ENCODE measurements around the gene HDDC3. TPM values are rescaled to one million over a fixed set of nuclear protein-coding genes. Genes with fewer than 3 reads are reported as not detected.

The HDDC3 gene
- total and polyA plus RNA-seq, 2 donors (not counting 1 experiment from before 2014, with no cell fraction given): 10.2 to 16.3 TPM

GRCh38 chr15:90907051-90907660 lies 25.2 kb downstream of the HDDC3 start:
- no peak overlapping the region for H3K9ac ChIP-seq (ENCODE audit: insufficient read depth, low read length)
- H3K9me3 ChIP-seq (ENCODE audit: control insufficient read depth, insufficient read depth, low read depth, low read length): no peaks in the 10 kb centered on the region
- H4K20me1 ChIP-seq (ENCODE audit: control insufficient read depth, extremely low read depth, insufficient read depth, low read length): no peaks in the 10 kb centered on the region
- no peak overlapping the region for H3K4me2 ChIP-seq (ENCODE audit: extremely low read depth, insufficient read depth, low read length)
- no peaks in the 10 kb centered on the region for H3K27me3 ChIP-seq (ENCODE audit: control insufficient read depth, insufficient read depth, low read length)
- H3K4me1 ChIP-seq (ENCODE audit: control insufficient read depth, extremely low read depth, insufficient read depth, low read length): no peaks in the 10 kb centered on the region
- H2AFZ ChIP-seq (ENCODE audit: low read length): no peak overlapping the region
- H3K27ac ChIP-seq (ENCODE audit: insufficient read depth, low read length): no peak overlapping the region
- H3K36me3 ChIP-seq (ENCODE audit: control insufficient read depth, insufficient read depth, low read length): peaks cover 18% of the 10 kb centered on the region
- H3K79me2 ChIP-seq (ENCODE audit: control insufficient read depth, insufficient read depth, low read length): no peaks in the 10 kb centered on the region
- no peak for TF ChIP-seq EZH2 (IDR thresholded peaks at IDR 0.05; ENCODE audit: low read length, missing control alignments)
- TF ChIP-seq CTCF (conservative IDR thresholded peaks at IDR 0.05 in 1 of 2, IDR thresholded peaks at IDR 0.05 in 1 of 2; ENCODE audit: low read depth in 1 of 2, low read length in 2 of 2): no peak
- DNase-seq (ENCODE audit: low read depth in 2 of 2): no peak
- H3K4me3 ChIP-seq (replicated peaks in 1 of 4; ENCODE audit: control extremely low read depth in 1 of 4, insufficient read depth in 1 of 4, low read depth in 3 of 4, low read length in 4 of 4): no peak overlapping the region

- Histone ChIP-seq H3K27ac (ENCODE audit: insufficient read depth, low read length) (no peak overlapping the region), H3K9me3 (ENCODE audit: control insufficient read depth, insufficient read depth, low read depth, low read length) (no peaks in the 10 kb centered on the region), H2AFZ (ENCODE audit: low read length) (no peak overlapping the region), H3K79me2 (ENCODE audit: control insufficient read depth, insufficient read depth, low read length) (no peaks in the 10 kb centered on the region), H3K9ac (ENCODE audit: insufficient read depth, low read length) (no peak overlapping the region), H3K4me3 (replicated peaks in 1 of 4; ENCODE audit: control extremely low read depth in 1 of 4, insufficient read depth in 1 of 4, low read depth in 3 of 4, low read length in 4 of 4) (no peak overlapping the region), H3K4me1 (ENCODE audit: control insufficient read depth, extremely low read depth, insufficient read depth, low read length) (no peaks in the 10 kb centered on the region), H3K4me2 (ENCODE audit: extremely low read depth, insufficient read depth, low read length) (no peak overlapping the region), H3K27me3 (ENCODE audit: control insufficient read depth, insufficient read depth, low read length) (no peaks in the 10 kb centered on the region), H4K20me1 (ENCODE audit: control insufficient read depth, extremely low read depth, insufficient read depth, low read length) (no peaks in the 10 kb centered on the region), H3K36me3 (ENCODE audit: control insufficient read depth, insufficient read depth, low read length) (peaks cover 16% of the 10 kb centered on the region)
- DNase-seq (ENCODE audit: low read depth in 2 of 2): no peak
- TF ChIP-seq CTCF (conservative IDR thresholded peaks at IDR 0.05 in 1 of 2, IDR thresholded peaks at IDR 0.05 in 1 of 2; ENCODE audit: low read depth in 1 of 2, low read length in 2 of 2): no peak
- no peak for TF ChIP-seq EZH2 (IDR thresholded peaks at IDR 0.05; ENCODE audit: low read length, missing control alignments)
These were observed 26.0 kb downstream of the HDDC3 start for GRCh38 chr15:90906181-90906849.

GRCh38 chr15:90905306-90906180 lies 26.8 kb downstream of the HDDC3 start:
- H3K79me2 ChIP-seq (ENCODE audit: control insufficient read depth, insufficient read depth, low read length): no peaks in the 10 kb centered on the region
- no peak overlapping the region for H3K4me2 ChIP-seq (ENCODE audit: extremely low read depth, insufficient read depth, low read length)
- no peaks in the 10 kb centered on the region for H3K27me3 ChIP-seq (ENCODE audit: control insufficient read depth, insufficient read depth, low read length)
- no peaks in the 10 kb centered on the region for H3K9me3 ChIP-seq (ENCODE audit: control insufficient read depth, insufficient read depth, low read depth, low read length)
- no peak overlapping the region for H2AFZ ChIP-seq (ENCODE audit: low read length)
- H3K4me1 ChIP-seq (ENCODE audit: control insufficient read depth, extremely low read depth, insufficient read depth, low read length): no peaks in the 10 kb centered on the region
- TF ChIP-seq CTCF (conservative IDR thresholded peaks at IDR 0.05 in 1 of 2, IDR thresholded peaks at IDR 0.05 in 1 of 2; ENCODE audit: low read depth in 1 of 2, low read length in 2 of 2) (no peak), EZH2 (IDR thresholded peaks at IDR 0.05; ENCODE audit: low read length, missing control alignments) (no peak)
- H3K27ac ChIP-seq (ENCODE audit: insufficient read depth, low read length): no peak overlapping the region
- H4K20me1 ChIP-seq (ENCODE audit: control insufficient read depth, extremely low read depth, insufficient read depth, low read length): no peaks in the 10 kb centered on the region
- no peak for DNase-seq (ENCODE audit: low read depth in 2 of 2)
- no peak overlapping the region for H3K4me3 ChIP-seq (replicated peaks in 1 of 4; ENCODE audit: control extremely low read depth in 1 of 4, insufficient read depth in 1 of 4, low read depth in 3 of 4, low read length in 4 of 4)
- no peak overlapping the region for H3K9ac ChIP-seq (ENCODE audit: insufficient read depth, low read length)
- peaks cover 14% of the 10 kb centered on the region for H3K36me3 ChIP-seq (ENCODE audit: control insufficient read depth, insufficient read depth, low read length)
